Right renal cortex interstitium (tissue), 3 donors: Measurements from ENCODE around the gene ARHGEF10L. TPM values are rescaled to one million over a fixed set of nuclear protein-coding genes. Genes with fewer than 3 reads are reported as not detected.

ENCODE experiments used
- DNase-seq, 3 donors: peaks; one replicate each; pipeline ENCODE4 v3.0.0-alpha.2; 2013; ENCODE audit warnings: low read depth in 3 of 3, low spot score in 2 of 3
- polyA plus RNA-seq, 3 donors: library from polyadenylated mRNA; unstranded; fragments of 120-200 nt; gene quantifications; one replicate each; pipeline ENCODE4 v1.2.1, GENCODE V29; 2013; ENCODE audit not compliant: insufficient read length in 3 of 3

ARHGEF10L gene
- polyA plus RNA-seq, 3 donors: 35.7 to 41.5 (median 36.5) TPM

- DNase-seq: no peak
Measured at GRCh38 chr1:17648457-17649145, 109.1 kb downstream of the ARHGEF10L start.

- no peak for DNase-seq
Measured at GRCh38 chr1:17649371-17650106, 110.0 kb downstream of the ARHGEF10L start.

DNA sequence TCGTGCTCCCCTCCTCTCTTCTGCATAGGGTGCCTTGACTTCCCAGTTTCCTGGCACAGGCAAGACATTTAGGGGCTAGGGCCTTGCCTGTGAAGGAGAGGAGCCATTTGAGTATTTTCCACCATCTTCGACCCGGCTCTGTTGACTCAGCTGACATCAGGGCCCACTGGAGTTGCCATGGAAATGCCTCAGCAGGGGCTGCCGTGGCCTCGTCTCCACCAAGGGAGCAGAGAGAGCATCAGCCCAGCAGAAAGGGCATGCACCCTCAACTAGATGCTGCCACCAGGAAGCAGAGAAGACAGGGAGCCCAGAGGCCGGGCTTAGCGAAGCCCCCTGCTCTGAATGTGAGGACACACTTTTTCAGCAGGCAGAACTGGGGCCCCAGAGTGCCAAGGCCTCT, 113.8 kb downstream of the ARHGEF10L start:
- DNase-seq: no peak

DNA sequence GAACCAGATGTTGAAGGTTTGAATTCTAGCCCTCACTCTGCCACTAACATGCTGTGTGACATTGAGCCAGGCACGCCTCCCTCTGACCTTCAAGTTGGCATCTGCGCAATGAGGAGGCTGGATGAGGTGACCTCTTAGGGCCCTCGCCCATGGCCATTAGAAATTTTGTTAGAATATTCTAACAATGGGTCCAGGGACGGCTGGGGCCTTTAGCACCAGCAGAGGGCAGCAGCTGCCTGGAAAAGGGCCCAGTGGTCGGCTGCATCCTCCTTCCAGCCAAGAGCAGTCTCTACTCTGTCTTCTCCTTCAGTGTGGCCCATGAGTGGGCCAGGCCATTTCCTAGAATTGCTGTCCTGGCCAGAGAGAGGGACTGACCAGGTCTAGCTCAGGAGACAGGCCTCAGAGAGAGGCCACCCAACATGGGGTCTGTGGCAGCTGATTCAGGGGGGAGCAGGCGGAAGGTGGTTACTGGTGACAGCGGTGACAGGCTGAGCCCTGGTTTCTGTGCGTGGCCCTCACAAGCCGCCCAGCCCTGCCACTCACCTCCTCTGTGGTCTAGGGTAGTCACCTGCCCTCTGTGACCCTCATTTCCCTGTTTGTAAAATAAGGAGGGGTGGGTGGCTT, 114.3 kb downstream of the ARHGEF10L start:
- peak in 1 of 3 donors; percentile 21 for DNase-seq

GRCh38 chr1:17654519-17654918, 115.0 kb downstream of the ARHGEF10L start:
- no peak for DNase-seq

- DNase-seq: no peak
Measured at GRCh38 chr1:17655169-17655568, 115.7 kb downstream of the ARHGEF10L start.

GRCh38 chr1:17655922-17656321, 116.4 kb downstream of the ARHGEF10L start:
- no peak for DNase-seq

- no peak for DNase-seq
Measured at GRCh38 chr1:17657436-17657835, 117.9 kb downstream of the ARHGEF10L start.

- no peak for DNase-seq
Measured at GRCh38 chr1:17658837-17659236, 119.3 kb downstream of the ARHGEF10L start.

DNA sequence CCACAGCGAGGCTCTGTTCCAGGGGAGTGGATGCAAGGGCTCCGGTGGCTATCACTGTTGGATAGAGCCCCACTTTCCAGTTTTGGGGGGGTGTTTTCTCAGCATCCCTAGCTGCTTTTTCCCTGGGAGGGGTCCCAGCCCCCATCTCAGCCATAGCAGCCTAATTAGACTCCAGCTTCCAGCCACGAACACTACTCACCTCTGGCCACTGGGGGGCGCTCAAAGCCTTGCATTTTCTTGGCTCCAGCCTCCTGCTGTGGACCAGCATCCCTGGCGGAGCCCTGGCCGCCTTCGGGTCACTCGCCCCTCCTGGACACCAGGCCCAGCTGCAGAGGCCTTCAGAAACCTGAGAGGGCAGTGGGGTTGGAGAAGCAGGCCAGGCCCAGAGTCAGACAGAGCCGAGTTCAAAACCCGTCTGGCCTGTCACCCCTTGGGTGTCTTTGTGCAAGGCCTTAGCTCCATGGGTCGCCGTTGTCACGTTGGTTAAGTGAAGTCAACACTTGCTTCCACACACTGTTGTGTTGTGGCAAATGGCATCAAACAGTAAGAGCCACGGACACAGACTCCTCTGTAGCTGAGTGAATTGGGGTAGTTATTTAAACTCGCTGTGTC, 122.2 kb downstream of the ARHGEF10L start:
- DNase-seq: peak in 1 of 3 donors; percentile 31

DNA sequence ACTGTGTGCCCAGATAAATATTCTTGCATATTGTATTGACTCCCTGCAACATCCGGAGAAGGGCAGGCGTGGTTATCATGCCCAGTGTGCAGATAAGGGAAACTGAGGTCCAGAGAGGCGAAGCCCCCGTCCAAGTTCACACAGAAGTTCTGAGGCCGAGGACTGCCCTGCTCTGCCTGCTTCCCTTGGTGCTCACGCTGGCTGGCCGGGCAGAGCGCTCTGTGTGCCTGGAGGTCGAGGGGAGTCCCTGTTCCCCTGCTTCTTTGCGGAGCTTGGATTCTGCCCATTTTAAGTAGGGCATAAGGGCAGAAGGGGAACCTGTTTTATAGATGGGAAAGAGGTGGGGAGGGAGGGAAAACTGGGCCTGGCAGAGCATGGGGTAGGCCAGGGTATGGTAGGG, 122.8 kb downstream of the ARHGEF10L start:
- DNase-seq: no peak

DNA sequence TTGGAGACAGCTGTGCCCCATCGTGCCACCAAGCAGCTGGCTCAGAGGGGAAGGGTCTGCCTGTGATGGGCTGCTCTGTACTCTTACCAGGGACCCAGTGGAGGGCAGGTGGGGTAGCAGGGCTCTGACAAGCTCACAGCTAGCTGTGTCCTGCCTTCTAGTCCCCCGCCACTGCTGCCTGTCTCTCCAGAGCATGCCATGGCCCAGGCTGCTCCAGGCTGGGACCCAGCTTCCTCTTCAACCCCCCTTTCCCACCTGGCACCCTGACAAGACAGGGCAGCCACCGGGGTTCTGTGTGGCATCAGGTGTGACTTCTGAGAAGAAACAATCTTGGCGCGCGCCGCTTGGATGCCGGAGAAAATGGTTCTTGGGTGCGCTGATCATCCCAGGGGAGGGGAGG, 123.3 kb downstream of the ARHGEF10L start:
- no peak for DNase-seq

DNA sequence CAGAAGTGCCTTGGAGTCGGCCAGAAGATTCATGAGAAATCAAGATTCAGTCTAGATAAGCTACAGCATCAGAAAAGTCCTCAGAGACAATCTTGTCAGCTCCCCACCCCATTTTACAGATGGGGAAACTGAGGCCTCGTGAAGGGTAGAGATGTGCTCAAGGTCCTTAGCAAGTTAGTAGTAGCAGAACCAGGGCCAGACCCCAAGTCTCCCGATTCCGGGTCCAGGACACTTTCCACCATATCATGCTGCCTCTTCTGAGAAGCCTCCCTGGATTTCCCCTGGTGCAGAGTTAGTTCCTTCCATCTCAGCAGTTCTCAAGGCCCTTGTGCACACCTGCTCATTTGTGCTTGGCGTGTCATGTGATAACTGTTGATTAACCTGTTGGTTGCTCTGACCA, 124.1 kb downstream of the ARHGEF10L start:
- DNase-seq: no peak

DNA sequence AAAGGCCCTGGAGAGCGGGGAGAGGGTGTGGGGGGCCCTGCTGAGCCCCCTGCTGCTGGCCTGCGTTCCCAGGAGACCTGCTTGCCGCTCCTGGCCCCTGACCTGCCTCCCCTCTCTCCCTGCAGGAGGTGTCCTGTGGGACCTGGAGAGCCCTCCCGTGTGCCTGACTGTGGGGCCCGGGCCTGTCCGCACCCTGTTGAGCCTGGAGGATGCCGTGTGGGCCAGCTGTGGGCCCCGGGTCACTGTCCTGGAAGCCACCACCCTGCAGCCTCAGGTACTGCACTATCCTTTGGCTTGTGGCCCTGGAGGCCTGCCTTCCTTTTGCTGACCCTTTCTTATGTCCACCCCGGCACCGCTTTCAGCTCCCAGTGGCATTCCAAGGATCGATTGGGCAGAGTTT, 124.8 kb downstream of the ARHGEF10L start:
- DNase-seq: no peak

GRCh38 chr1:17665054-17665453, 125.6 kb downstream of the ARHGEF10L start:
- no peak for DNase-seq

DNA sequence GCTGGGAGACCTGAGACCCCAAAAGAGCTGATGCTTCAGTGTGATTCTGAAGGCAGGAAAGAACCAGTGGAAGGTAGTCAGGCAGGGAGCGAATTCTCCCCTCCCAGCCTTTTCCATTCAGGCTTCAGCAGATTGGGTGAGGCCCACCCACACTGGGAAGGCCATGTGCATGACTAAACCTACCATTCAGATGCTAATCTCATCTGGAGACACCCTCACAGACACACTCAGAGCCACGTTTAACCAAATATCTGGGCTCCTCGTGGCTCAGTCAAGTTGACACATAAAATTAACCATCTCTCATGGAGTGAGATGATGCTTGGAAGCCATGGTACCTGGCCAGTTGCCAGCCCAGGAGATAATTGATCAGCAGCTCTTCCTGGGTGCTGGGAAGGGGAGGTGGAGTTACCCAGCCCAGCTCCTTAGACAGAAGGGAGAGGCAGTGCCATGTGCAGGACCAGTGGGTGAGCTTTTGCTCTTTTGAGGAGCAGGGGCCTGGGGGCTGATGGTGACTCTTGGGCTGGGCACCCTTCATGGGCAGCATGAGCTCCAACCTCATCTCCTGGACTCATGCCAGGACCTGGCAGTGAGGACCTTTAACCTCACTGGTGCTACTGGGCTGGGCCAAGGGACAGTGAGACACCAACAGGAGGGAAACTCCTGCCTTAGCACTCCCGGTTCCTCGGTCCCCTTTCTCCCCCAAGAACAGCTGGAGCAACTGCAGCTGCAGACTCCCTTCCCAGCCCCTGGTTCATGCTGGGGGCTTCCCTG, 126.6 kb downstream of the ARHGEF10L start:
- no peak for DNase-seq

DNA sequence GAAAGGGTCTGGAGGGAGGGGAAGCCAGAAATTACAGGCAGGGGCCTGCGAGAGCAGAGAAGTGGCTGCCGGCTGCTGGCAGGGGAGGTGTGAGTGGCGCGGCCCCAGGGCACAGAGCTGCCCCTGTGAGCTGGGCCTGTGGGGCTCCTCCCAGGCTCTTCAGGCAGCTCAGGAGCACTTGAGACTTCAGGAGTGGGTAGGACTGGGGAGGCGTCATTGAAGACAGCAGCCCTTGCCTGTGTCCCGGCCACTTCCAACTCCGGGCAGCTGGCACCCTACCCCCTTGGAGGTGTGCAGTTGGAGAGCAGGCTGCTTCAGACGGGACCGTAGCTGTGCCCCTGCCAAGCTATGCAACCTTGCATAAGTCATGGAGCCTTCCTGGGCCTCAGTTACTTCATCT, 128.1 kb downstream of the ARHGEF10L start:
- no peak for DNase-seq

- no peak for DNase-seq
Measured at GRCh38 chr1:17668195-17668594, 128.7 kb downstream of the ARHGEF10L start.

- no peak for DNase-seq
Measured at GRCh38 chr1:17668624-17669175, 129.2 kb downstream of the ARHGEF10L start.

DNA sequence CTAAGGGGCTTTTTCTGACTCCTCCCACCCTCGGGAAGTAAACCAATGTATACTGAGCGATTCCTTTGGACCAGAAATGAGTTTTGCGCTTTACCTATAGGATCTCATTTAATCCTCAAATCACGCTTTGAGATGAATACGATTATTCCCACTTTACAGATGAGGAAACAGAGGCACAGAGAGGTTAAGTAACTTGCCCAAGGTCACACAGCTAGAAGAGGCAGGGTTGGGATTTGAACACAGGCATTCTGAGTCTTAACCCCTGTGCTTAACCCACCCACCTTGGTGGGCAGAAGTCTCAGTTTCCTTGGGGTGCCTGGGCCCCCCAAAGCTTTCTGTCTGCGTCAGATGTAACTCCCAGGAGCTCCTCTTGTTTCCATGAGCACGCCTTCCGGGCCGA, 129.8 kb downstream of the ARHGEF10L start:
- DNase-seq: no peak
